H1 (cell line): ENCODE data around the gene SLC2A1. TPM values are rescaled to one million over a fixed set of nuclear protein-coding genes. Genes with fewer than 3 reads are reported as not detected.

Source experiments
- CBX5 ChIP-seq: fragments of 300-800, 300-1000 bp; sonication (generic); IDR thresholded peaks from 2 replicates; pipeline ENCODE4 v1.7.1; 2016; ENCODE audit warnings: antibody characterized with exemption, low read length, low read depth
- CHD7 ChIP-seq: fragments of 300-600 bp; sonication (generic); IDR thresholded peaks from 2 replicates; pipeline ENCODE4 v1.7.1; 2012; ENCODE audit warnings: low read length, moderate library complexity, mild to moderate bottlenecking, inconsistent platforms; ENCODE audit not compliant: insufficient replicate concordance
- EP300 ChIP-seq, 2 experiments: IDR thresholded peaks; 1 replicate in 1 of 2; 2 replicates in 1 of 2; pipeline ENCODE4 v1.6.1; 2011 to 2012; ENCODE audit warnings: low read depth in 2 of 2, low read length in 2 of 2, mild to moderate bottlenecking in 2 of 2, borderline replicate concordance in 1 of 2, inconsistent platforms in 1 of 2, moderate library complexity in 1 of 2
- GTF2F1 ChIP-seq: IDR thresholded peaks from 2 replicates; pipeline ENCODE4 v1.6.1; 2012; ENCODE audit warnings: low read depth, low read length, improper control_type of control experiment, borderline replicate concordance
- RFX5 ChIP-seq: IDR thresholded peaks from 2 replicates; pipeline ENCODE4 v1.6.1; 2011; ENCODE audit warnings: low read depth, low read length, improper control_type of control experiment, borderline replicate concordance
- SIRT6 ChIP-seq: IDR thresholded peaks from one replicate; pipeline ENCODE4 v1.7.1; 2012; ENCODE audit warnings: low read length, inconsistent platforms
- SP1 ChIP-seq: IDR thresholded peaks from 2 replicates; pipeline ENCODE4 v1.6.1; 2011; ENCODE audit warnings: low read depth, low read length
- SP2 ChIP-seq: IDR thresholded peaks from 2 replicates; pipeline ENCODE4 v1.6.1; 2012; ENCODE audit warnings: mild to moderate bottlenecking, low read length, inconsistent platforms
- polyA plus RNA-seq, 7 experiments: library from polyadenylated mRNA; depleted of rRNA in 3 of 7; stranded (reverse) in 5 of 7; unstranded in 2 of 7; fragments of >200 nt in 5 of 7; fragments of 200-250 nt in 2 of 7; gene quantifications; 1 replicate in 5 of 7; 2 replicates in 1 of 7; 4 replicates in 1 of 7; pipeline versions ENCODE4 v1.2.1 to v1.2.3, GENCODE V29; 2011 to 2013; ENCODE audit warnings: missing spikeins in 2 of 7, mixed read lengths in 2 of 7
- total RNA-seq: library from RNA; stranded (reverse); fragmentation: NEBNext Ultra II Directional; extraction: Animal tissue kit (Norgen Biotek cat#: 25700); gene quantifications from 2 replicates; pipeline ENCODE4 v1.2.1, GENCODE V29; 2021

The SLC2A1 gene
- total and polyA plus RNA-seq, 2 of the 8 experiments (the other 6 are each of a cell fraction or from before 2014, with no cell fraction given), result 230 to 308 TPM

- no peak for TF ChIP-seq CHD7
- TF ChIP-seq SP1, result no peak
- TF ChIP-seq RFX5, result no peak
- TF ChIP-seq GTF2F1, result no peak
- no peak for TF ChIP-seq SIRT6
- TF ChIP-seq CBX5, result no peak
- no peak for TF ChIP-seq EP300 (IDR thresholded peaks at IDR 0.05; ENCODE audit: borderline replicate concordance in 1 of 2, low read depth in 2 of 2, low read length in 2 of 2)
- no peak for TF ChIP-seq SP2
Measured at GRCh38 chr1:42964044-42964812, 5.6 kb upstream of the SLC2A1 start (continued).
